ENCODE data around the gene VEGFD.
"Not testable (repeated sequence)": the region's sequence is repeated elsewhere in the genome, so short reads cannot be mapped to it uniquely, and the experiment has no call there.

Gene VEGFD

GRCh38 chrX:15358533-15358932, 25.7 kb downstream of the VEGFD start:
- no peak for DNase-seq (ENCODE audit: low read depth)

GRCh38 chrX:15356444-15356843, 27.8 kb downstream of the VEGFD start:
- DNase-seq (ENCODE audit: low read depth), result peak; percentile 76

- no peak for DNase-seq (ENCODE audit: low read depth)
These were observed 33.8 kb downstream of the VEGFD start for GRCh38 chrX:15350329-15350996.

GRCh38 chrX:15349046-15349445, 35.2 kb downstream of the VEGFD start:
- DNase-seq (ENCODE audit: low read depth), result peak; percentile 58

- no peak for DNase-seq (ENCODE audit: low read depth)
These were observed 38.2 kb downstream of the VEGFD start for GRCh38 chrX:15345976-15346375.

GRCh38 chrX:15344106-15344505, 40.1 kb downstream of the VEGFD start:
- DNase-seq (ENCODE audit: low read depth), result no peak

GRCh38 chrX:15343075-15343476, 41.1 kb downstream of the VEGFD start:
- peak; percentile 88 for DNase-seq (ENCODE audit: low read depth)

- no peak for DNase-seq (ENCODE audit: low read depth)
These were observed 43.3 kb downstream of the VEGFD start for GRCh38 chrX:15340867-15341266.

- DNase-seq (ENCODE audit: low read depth), result peak; percentile 47
These were observed 48.2 kb downstream of the VEGFD start for GRCh38 chrX:15336023-15336413.

- peak; percentile 95 for DNase-seq (ENCODE audit: low read depth)
These were observed 48.8 kb downstream of the VEGFD start, which contains the start of gene PIGA for GRCh38 chrX:15335135-15336022. Gene PIGA (minus strand): TSS chrX:15335523. CDS start chrX:15331930, 3,593 bp downstream.

GRCh38 chrX:15334561-15334960, 49.7 kb downstream of the VEGFD start:
- no peak for DNase-seq (ENCODE audit: low read depth)

GRCh38 chrX:15328821-15329220, 55.4 kb downstream of the VEGFD start:
- DNase-seq (ENCODE audit: low read depth), result no peak

GRCh38 chrX:15328131-15328530, 56.1 kb downstream of the VEGFD start:
- DNase-seq (ENCODE audit: low read depth), result no peak

GRCh38 chrX:15322472-15322871, 61.7 kb downstream of the VEGFD start:
- DNase-seq (ENCODE audit: low read depth), result no peak

GRCh38 chrX:15322072-15322471, 62.1 kb downstream of the VEGFD start:
- peak; percentile 19 for DNase-seq (ENCODE audit: low read depth)

GRCh38 chrX:15321447-15321846, 62.8 kb downstream of the VEGFD start:
- no peak for DNase-seq (ENCODE audit: low read depth)

GRCh38 chrX:15320297-15320696, 63.9 kb downstream of the VEGFD start:
- DNase-seq (ENCODE audit: low read depth), result no peak

GRCh38 chrX:15319075-15319474, 65.1 kb downstream of the VEGFD start:
- no peak for DNase-seq (ENCODE audit: low read depth)

- no peak for DNase-seq (ENCODE audit: low read depth)
These were observed 68.7 kb downstream of the VEGFD start, which contains the start of gene ASB11 for GRCh38 chrX:15315509-15315908. Gene ASB11 (minus strand): TSS chrX:15315640. CDS start chrX:15315605, 35 bp downstream.

GRCh38 chrX:15314472-15314871, 69.7 kb downstream of the VEGFD start:
- no peak for DNase-seq (ENCODE audit: low read depth)

- DNase-seq (ENCODE audit: low read depth), result no peak
These were observed 73.1 kb downstream of the VEGFD start for GRCh38 chrX:15311119-15311518.

- DNase-seq (ENCODE audit: low read depth), result no peak
These were observed 74.1 kb downstream of the VEGFD start for GRCh38 chrX:15310117-15310516.

GRCh38 chrX:15305899-15306298, 78.3 kb downstream of the VEGFD start:
- DNase-seq (ENCODE audit: low read depth), result not testable (repeated sequence)

Measured in amniotic epithelial cell (primary cell).